DMS153 (cell line): Measurements from ENCODE around the gene KRT14.
"Not testable (repeated sequence)": the region's sequence is repeated elsewhere in the genome, so short reads cannot be mapped to it uniquely, and the experiment has no call there.

Experiments used
- DNase-seq: peaks from one replicate; lab custom pipeline; 2025; lab: John Stamatoyannopoulos, UW

Gene KRT14

DNA sequence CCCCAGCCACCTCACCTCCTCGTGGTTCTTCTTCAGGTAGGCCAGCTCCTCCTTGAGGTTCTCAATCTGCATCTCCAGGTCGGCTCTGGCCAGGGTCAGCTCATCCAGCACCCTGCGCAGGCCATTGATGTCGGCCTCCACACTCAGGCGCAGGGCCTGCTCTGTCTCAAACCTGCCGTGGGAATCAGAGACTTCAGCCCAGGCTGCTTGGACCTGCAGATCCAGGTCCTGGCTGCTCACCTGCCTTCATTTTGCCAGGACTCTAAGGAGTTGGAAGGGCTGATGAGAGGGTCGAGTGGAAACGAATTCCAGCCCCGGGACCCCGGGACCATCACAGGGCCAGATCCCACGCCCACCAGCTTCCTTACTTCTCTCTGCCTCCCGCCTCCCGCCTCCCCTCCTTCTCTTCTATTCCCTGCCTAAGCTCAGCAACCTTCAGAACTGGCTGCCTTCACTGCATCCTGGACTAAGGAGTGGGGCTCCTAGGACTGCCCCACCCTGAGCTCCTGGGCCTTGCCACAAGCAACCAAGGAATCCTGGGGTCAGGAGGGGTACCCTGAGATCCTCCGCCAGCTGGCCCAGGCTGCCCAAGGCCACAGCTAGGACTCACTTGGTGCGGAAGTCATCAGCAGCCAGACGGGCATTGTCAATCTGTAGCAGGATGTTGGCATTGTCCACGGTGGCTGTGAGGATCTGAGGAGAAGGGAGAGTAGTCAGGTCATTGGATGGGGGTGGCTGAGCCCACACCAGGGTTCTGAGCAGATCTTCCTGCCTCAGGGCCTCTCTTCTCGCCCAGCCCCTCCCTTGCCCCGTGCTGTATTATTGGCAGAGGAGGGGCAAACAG is 35.9 kb upstream of the KRT14 start:
- not testable (repeated sequence) for DNase-seq

DNA sequence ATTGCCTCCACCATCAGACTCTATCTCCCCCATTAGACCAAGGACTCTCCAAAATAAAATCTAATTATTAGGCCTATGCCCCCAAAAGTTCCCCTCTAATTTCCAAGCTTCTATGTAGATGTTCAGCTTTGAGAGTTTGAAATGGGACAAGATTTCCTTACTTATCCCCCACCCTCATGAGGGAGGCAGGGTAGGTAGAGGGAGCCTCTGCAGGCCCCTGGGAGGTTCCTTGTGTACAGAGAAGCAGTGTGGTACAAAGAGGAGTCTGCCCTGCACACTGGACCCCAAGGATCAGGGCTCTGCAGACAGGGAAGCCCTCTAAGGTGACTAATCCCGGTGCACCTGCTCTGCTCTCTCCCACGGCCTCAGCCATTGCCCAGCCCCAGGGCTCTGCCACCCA is 35.2 kb upstream of the KRT14 start:
- no peak for DNase-seq

DNA sequence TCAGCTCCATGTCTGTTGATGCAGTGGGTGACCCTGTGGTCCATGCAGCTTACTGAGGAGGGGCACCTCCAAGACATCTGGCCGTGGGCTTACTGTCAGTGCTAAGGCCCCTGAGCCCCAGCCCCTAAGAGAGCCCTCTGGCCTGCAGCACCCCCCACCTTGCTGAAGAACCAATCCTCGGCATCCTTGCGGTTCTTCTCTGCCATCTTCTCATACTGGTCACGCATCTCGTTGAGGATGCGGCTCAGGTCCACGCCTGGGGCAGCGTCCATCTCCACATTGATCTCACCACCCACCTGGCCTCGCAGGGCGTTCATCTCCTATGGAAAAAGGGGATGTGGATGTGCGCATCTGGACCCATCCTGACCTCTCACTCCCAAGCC is 34.7 kb upstream of the KRT14 start:
- DNase-seq, result not testable (repeated sequence)

DNA sequence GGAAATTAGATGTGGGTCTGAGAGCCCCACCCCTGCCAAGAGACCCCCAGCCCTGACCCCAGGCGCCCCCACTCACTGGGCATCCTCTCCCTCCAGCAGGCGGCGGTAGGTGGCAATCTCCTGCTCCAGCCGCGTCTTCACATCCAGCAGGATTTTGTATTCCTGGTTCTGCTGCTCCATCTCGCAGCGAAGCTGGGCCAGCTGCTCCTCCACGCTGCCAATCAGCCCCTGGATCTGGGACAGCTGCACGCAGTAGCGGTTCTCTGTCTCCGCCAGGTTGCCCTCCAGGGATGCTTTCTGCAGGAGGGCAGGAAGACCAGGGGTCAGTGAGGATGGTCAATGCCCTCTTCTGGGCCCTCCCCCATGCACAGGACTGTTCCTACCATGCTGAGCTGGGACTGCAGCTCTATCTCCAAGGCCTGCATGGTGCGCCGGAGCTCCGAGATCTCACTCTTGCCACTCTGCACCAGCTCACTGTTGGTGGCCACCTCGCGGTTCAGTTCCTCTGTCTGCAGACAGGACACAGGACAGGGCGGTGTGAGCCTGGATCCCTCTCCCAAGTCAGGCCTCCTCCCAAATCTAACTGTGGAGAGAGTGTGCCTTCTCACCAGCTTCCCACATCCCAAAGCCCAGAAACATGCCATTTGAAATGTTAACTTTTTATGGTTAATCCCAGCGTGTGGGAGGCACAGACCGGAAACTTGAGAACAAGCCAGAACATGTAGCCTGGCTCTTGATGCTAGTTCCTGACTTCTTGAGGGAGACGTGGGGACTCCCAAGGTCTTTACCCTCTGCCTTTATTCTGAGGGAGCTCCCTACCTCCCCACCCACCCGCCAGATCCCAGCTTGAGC is 34.1 kb upstream of the KRT14 start:
- DNase-seq, result no peak

DNA sequence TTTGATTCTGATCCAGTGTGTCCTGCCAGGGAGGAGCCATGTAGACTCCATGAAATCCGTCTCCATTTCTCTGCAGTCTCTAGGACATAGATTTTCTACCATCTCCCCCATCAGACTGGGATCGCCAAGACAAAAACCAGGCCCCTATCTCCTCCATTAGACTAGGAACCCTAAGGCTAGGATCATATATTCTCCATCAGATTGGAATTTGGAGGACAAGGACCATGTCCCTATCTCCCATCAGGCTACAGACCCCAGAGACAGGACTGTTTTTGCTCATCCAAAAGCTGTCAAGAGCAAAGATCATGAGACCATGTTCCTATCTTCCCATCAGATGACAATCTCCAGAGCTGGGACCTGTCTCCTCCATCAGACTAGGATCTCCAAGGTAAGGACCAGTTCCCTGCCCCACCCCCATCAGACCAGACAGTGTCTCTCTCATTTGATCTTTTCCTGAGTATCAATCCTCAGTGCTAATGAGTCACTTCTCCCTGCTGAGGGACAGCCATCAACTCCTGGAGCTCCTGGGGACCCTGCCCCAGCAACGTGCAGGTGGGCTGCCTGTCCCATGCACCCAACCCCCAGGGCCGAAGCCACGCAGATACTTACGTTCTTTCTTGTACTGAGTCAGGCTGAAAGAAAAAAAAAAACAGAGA is 33.4 kb upstream of the KRT14 start:
- DNase-seq, result not testable (repeated sequence)

DNA sequence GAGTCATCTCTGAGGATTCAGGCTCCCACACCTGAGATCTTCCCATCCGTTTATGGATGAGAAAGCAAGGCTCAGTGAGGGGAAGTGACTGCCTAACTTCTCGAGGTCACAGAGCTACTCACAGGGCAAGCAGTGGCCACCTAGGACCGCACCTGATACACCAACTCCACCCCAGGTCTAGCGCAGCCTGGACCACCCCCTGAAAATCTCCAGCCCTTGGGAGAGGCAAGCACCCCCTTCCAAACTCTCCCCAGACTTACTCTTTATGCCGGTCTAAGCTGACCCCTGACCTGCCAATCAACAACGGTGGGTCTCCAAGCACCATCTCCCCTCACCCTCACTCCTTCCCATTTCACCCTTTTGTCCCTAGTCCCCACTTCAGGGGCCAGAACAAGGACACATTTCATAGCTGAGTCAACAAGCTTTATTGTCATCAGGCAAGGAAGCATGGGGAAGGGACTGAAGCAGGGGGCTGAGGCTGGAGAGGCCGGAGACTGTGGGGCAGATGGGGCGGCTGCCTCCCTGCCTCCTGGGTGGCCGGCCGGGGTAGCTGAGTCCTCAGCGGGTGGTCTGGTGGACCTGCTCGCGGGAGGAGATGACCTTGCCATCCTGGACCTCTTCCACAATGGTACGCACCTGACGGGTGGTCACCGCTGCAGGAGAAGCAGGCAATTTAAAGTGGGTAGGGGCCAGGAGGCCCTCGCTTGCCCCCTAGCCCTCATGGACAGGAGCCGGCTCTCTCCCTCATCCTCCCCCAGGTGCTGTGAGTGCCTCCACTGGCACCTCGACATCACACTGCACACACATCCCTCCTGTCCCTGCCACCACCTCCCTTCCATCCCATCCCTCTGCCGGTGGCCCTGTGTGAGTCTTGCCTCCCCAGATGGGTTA is 32.6 kb upstream of the KRT14 start:
- no peak for DNase-seq

DNA sequence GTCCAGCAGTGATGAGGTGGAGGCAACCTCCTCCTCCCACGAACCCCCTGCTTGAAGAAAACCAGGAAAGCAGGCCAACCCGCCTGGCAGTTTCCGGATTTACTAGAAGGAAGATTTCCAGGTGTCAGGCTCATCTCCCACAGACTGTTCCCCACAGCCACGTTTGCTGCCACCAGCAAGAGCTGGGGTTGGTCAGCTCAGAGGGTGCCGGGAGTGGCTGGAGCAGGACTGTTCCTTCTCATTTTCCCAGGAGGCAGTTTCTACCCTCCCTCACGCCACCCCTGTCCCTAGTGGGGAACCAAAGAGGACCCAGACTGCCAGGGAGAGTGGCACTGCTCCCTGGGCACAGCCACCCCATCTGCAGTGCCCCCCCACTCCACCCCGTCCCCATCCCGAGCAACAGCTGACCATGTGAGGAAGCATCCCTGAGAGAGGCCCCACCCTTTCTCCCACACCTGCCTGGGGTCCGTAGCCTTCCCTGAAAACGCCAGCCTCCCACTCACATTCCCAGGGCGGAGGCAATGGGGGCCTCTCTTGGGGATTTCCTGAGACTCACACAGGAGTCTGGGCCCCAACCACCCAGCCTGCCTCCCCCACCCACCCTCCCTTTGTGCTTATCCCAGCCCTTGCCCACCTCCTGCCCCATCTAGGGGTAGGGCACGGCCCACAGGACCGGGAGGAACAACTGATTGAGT is 31.8 kb upstream of the KRT14 start:
- no peak for DNase-seq

DNA sequence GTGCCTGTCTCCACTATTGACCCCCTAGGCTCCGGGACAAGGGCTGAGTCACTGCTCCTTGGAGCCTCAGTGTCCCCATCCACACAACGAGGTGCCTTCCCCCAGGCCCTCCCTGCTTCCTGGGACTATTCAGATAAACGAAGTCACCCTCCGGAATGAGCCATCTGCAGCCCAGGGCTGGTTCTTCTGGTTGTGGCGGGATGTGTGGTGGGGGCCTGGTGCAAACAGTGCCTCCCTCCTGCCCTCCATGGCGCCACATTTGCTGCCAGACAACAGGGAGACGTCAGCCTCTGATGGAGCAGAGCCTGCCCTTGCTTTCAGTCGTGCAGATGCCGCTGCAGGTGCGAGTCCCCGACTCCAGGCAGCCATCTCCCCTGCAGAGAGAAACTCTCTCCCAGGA is 31.0 kb upstream of the KRT14 start:
- no peak for DNase-seq

DNA sequence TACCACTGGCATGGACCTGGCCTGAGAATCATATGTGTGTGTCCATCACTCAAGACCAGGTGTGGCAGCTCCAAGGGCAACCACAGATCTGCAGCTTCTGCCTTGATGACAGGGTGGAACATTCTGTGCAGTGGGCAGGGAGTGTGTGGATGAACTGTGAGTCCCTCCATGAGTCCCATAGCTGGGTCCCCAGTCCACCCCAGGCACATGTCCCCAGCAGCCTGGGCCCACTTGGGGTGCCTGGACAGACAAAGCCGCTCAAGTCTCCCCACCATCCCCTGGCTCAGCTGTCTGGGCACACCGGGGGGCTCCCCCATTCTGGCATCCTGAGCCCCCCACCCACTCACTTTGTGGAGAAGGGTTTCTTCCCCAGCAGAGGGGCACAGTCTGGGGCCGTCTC is 30.4 kb upstream of the KRT14 start:
- no peak for DNase-seq

DNA sequence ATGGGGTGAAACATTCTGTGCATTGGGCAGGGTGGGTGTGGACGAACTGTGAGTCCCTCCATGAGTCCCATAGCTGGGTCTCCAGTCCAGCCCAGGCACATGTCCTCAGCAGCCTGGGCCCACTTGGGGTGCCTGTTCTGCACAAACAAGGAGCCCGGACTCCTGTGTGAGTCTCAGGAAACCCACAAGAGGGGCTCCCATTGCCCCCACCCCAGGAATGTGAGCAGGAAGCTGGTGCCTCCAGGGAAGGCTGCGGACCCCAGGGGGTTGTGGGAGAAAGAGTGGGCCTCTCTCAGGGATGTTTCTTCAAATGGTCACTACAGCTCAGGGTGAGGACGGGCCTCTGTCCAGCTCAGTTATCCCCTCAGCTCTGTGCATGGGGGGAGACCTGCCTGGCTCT is 29.8 kb upstream of the KRT14 start:
- not testable (repeated sequence) for DNase-seq

DNA sequence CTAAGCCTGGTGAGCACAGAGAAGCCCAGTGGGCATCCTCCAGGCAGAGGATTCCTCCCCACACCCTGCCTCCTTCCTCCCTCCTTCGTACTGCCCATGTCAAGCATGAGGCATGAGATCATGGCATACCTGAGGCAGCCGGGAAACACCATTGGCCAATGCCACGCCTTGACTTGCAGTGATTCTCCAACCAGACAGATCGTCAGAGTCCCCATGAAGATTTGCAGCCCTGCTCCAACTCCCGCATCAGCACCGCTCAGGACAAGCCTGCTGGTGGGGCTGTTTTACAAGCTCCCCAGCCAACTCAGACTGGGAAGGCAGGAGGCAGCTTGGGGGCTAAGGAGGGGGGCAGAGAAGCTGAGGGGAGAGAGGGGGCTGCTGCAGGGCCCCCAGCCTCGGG is 28.8 kb upstream of the KRT14 start:
- DNase-seq, result no peak

DNA sequence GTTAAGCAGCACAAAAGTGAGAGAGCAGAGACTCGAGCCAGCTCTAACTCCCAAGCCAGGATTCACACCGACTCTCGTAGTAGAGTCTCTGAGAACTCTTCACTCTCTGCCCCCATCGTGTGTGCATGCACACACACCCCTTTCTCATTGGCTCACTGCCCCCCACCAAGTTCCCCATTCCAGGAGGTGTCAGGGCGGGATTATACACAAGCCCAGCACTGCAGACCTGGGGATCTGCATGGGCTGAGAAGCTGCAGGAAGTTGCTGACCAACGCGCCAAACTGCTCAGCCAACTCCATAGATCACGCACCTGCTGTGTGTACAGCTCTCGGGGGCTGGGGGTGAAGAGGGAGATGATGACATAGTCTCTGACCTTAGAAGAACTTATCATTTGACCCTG is 28.1 kb upstream of the KRT14 start:
- DNase-seq, result not testable (repeated sequence)

DNA sequence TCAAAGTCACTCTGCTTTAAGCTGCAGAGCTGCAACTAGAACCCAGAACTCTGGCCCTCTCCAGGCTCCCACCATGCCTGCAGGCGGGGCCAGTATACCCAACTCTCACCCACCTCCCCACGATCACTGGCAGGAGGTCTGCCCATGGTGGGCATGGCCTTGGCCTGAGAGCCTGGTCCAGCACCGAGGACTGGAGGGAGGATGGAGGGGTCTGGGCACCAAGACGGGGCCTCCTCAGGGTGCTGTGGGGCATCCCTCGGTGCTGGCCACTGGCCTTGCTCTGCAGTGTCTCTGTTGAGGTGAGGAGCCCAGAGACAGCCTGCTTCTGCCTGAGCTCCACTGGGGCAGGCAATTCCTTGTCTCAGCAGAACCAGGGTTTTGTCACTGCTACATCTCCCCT is 27.4 kb upstream of the KRT14 start:
- no peak for DNase-seq

DNA sequence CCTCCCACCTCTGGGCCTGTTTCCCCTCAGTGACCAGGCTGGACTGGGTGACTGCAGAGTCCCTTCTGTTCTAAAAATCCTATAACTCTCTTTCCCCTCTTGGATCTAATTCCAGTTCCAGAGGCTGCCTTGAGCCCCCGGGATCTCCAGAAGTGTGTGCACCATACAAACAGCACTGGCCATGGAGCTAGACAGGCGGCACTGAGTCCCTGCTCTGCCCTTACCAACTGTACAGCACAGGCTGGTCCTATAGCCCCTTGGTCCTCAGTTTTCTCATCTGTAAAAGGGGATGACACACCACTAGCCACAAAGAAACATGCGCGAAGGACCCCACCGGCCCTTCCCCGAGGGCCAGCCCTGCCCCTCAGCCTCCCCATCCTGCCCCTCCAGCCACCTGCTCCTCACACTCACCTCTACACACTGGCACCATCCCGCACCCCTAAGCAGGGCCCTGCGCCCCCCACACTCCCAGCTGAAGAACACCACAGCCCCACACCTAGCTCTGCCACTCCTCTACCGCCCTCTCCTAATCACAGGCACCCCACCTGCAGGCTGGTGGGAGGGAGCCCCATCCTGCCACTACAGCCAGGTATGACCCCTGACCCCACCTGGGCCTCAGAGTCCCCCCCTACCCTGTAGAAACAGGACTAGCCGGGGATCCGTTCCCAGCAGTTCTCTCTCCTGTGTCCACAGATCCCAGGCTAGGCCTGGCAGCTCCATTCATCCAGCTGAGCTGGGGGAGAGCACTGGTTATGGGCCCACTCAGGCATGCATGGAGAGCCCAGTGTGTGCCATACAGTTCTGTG is 26.8 kb upstream of the KRT14 start:
- no peak for DNase-seq

DNA sequence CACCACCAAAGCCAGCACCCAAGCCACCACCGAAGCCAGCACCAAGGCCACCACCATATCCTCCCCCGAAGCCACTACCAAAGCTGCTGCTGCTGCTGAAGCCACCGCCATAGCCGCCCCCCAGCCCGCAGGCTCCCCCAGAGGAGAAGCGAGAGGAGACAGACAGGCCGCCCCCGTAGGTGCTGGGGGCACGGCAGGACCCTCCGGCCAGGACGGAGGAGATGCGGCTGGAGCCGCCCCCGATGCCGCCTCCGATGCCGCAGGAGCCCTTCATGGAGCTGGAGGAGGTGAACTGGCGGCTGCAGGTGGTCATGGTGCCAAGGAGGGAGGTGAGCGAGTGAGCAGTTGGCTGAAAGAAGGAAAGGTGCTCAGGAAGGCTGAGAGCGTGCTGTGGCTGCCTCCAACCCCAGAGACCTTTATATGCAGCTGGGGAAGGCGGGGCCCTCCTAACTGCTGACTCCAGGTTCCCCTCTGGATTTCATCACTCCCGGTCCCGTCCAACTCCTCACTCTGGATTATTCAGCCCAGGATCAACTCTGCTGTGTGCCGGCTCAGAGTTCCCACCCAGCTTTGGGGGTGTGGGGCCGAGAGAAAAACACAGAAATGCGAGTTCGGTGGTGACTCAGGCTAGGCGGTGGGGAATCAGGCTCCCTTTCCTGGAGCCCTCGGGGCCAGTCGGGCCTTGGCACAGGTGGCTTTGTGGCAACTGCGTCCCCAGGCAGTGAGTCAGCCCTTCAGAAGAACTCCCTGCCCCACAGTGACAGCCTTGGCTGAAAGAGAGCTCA is 25.9 kb upstream of the KRT14 start, which contains the start of gene KRT16:
KRT16 (minus strand) TSS at position 392 of the 785 bp plus-strand sequence; CDS start at position 313, 79 bp downstream.
- not testable (repeated sequence) for DNase-seq

DNA sequence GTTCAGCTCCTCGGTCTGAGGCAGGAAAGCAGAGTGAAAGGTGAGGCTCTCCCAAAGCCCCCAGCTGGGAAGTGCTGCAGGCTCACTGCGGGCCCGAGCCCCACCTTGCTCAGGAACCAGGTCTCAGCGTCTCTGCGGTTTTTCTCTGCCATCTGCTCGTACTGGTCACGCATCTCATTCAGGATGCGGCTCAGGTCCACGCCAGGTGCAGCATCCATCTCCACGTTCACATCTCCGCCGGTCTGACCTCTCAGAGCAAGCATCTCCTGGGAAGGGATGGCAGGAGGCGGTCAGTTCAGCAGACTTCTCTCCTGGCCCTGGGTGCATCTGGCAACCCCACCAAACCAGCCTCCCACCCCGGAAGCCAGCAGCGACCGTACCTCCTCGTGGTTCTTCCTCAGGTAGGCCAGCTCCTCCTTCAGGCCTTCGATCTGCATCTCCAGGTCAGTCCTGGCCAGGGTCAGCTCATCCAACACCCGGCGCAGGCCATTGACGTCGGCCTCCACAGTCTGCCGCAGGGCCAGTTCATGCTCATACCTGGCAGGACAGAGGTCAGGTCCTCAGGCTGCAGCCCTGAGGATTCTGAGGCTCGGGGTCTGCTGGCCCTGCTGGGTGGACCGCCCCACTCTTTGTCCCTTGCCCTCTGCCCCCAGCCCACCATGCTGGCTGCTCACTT is 24.4 kb upstream of the KRT14 start:
- no peak for DNase-seq

DNA sequence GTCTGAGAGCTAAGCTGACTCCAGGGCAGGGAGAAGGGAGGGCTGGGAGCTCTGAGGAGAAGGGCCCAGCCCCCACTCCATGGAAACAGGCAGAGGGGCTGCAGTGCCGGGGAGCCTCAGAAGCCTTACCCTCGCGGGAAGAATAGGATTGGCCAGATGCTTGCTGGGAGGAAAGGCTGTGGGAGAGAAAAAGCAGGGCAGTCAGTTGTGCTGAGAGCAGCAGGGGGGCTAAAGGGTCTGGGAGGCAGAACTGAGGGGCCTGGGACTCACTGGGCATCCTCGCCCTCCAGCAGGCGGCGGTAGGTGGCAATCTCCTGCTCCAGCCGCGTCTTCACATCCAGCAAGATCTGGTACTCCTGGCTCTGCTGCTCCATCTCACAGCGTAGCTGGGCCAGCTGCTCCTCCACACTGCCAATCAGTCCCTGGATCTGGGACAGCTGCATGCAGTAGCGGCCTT is 23.4 kb upstream of the KRT14 start:
- not testable (repeated sequence) for DNase-seq

DNA sequence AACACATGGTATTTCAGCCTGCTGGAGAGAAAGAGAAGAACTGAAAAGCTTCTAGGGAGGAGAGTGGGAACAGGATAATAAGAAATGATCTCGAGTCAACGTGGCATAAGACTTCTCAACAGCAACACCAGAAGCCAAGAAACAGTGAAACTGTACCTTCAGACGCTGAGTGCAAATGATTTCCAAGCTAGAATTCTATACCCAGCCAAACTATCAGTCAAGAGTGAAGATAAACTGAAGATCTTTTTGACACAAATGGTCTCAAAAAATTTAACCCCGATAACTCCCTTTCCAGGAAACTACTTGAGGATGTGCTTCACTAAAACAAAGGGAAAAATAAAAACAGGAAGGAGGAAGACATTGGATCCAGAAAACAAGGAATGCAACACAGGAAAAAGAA is 20.2 kb upstream of the KRT14 start:
- not testable (repeated sequence) for DNase-seq

DNA sequence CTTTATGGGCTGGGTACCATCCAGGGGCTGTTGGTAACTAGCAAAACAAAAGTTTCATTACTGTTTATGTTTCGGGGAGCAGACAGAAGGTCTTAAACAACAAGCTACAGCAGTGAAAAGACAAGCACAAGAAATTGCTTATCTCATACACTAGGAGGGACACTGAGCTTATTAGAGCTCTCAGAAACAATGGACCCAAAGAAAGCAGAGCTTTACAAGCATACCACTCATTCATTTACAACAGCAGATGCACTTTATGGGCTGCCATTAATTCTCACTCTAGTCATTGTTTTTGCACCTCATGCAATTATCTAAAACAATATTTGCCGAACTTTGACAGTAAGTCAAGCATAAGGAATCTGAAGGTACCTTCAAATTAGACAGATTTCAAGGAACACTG is 15.8 kb upstream of the KRT14 start:
- DNase-seq, result no peak
